ENCODE data around the gene HIC1. TPM values are rescaled to one million over a fixed set of nuclear protein-coding genes. Genes with fewer than 3 reads are reported as not detected.

Gene HIC1
- total and polyA plus RNA-seq, 9 of the 15 experiments (the other 6 are each of a cell fraction or from before 2014, with no cell fraction given): 0.01 to 2.5 (median 0.18) TPM

DNA sequence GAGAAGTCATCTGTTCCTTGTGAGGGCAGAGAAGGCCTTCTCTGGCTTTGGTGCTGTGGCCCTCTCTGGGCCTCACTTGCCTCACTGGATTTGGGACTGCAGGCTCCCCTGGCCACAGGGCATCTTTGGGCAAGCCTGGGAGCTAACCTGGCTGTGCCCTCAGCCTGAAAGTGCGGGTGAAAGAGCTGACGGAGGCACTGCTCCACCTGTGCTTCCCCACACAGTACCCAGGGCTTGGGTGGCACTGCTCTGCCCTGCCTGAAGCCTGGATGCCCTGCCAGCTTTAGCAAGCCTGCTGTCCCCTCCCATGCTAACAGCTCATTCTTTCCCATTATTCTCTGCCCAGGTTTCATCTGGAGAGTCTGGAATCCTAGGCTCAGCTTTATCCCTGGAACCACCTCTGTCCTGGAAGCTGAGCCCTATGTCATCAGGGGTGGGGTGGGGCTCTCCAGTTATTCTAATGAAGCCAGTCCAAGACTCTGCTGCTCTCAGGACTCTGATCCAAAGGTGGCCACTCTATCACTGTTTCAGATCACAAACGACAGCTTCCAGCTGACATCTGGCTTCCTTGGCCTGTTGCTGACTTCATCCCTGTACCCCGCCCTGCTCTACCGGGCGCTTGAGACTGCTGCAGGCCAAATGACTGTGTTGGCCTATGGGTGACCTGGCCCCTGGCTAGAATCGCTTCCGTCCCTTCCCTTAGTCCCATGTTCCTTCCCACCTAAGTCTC is 29.3 kb downstream of the HIC1 start (continued):
- TF ChIP-seq PKNOX1 (IDR thresholded peaks at IDR 0.05) (peak; percentile 28; the same call in 1 of the 2 replicates), HIVEP1 (CRISPR knock-in tag; IDR thresholded peaks at IDR 0.05) (no peak), FOSL1 (tag; conservative IDR thresholded peaks at IDR 0.05) (no peak), XRCC5 (IDR thresholded peaks at IDR 0.05; ENCODE audit: low read depth, low read length) (no peak), CREM (IDR thresholded peaks at IDR 0.05; ENCODE audit: low read depth) (peak; percentile 53; the same call in 1 of the 2 replicates), ZNF740 (CRISPR knock-in tag; IDR thresholded peaks at IDR 0.05) (no peak), ZNF740 (tag; IDR thresholded peaks at IDR 0.05) (no peak), JUND (IDR thresholded peaks at IDR 0.05; ENCODE audit: borderline replicate concordance, low read depth, low read length) (peak; percentile 58), JUND (tag; IDR thresholded peaks at IDR 0.05; ENCODE audit: borderline replicate concordance, low read depth, low read length) (peak; percentile 55; the same call in 1 of the 3 replicates), U2AF1 (optimal IDR thresholded peaks at IDR 0.05; ENCODE audit: low read depth, low read length) (no peak), IFI16 (CRISPR knock-in tag; IDR thresholded peaks at IDR 0.05) (no peak), CTCF (IDR thresholded peaks at IDR 0.05 in 2 of 3, conservative IDR thresholded peaks at IDR 0.05 in 1 of 3; ENCODE audit: insufficient read depth in 2 of 3, low read depth in 1 of 3, low read length in 3 of 3) (no peak), ZNF324 (CRISPR knock-in tag; IDR thresholded peaks at IDR 0.05) (no peak), SMAD1 (IDR thresholded peaks at IDR 0.05; ENCODE audit: low read depth, low read length, partially characterized antibody) (no peak), KDM2B (CRISPR knock-in tag; IDR thresholded peaks at IDR 0.05) (no peak), LEF1 (IDR thresholded peaks at IDR 0.05) (no peak), VEZF1 (CRISPR knock-in tag; IDR thresholded peaks at IDR 0.05) (peak; percentile 21; the same call in 1 of the 2 replicates)
- TF ChIP-seq, protein P1, sequence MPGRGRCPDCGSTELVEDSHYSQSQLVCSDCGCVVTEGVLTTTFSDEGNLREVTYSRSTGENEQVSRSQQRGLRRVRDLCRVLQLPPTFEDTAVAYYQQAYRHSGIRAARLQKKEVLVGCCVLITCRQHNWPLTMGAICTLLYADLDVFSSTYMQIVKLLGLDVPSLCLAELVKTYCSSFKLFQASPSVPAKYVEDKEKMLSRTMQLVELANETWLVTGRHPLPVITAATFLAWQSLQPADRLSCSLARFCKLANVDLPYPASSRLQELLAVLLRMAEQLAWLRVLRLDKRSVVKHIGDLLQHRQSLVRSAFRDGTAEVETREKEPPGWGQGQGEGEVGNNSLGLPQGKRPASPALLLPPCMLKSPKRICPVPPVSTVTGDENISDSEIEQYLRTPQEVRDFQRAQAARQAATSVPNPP (IDR thresholded peaks at IDR 0.05; ENCODE audit: borderline replicate concordance, insufficient read depth, insufficient read length): no peak
- TF ChIP-seq, protein P2, sequence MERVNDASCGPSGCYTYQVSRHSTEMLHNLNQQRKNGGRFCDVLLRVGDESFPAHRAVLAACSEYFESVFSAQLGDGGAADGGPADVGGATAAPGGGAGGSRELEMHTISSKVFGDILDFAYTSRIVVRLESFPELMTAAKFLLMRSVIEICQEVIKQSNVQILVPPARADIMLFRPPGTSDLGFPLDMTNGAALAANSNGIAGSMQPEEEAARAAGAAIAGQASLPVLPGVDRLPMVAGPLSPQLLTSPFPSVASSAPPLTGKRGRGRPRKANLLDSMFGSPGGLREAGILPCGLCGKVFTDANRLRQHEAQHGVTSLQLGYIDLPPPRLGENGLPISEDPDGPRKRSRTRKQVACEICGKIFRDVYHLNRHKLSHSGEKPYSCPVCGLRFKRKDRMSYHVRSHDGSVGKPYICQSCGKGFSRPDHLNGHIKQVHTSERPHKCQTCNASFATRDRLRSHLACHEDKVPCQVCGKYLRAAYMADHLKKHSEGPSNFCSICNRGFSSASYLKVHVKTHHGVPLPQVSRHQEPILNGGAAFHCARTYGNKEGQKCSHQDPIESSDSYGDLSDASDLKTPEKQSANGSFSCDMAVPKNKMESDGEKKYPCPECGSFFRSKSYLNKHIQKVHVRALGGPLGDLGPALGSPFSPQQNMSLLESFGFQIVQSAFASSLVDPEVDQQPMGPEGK (CRISPR knock-in tag; IDR thresholded peaks at IDR 0.05; ENCODE audit: borderline replicate concordance): no peak

All from K562 (cell line).